Measurements from ENCODE around the gene TYMS.
"Not testable (repeated sequence)": the region's sequence is repeated elsewhere in the genome, so short reads cannot be mapped to it uniquely, and the experiment has no call there.

The TYMS gene

GRCh38 chr18:679516-679915 lies 22.1 kb downstream of the TYMS start:
- no peak for DNase-seq

DNA sequence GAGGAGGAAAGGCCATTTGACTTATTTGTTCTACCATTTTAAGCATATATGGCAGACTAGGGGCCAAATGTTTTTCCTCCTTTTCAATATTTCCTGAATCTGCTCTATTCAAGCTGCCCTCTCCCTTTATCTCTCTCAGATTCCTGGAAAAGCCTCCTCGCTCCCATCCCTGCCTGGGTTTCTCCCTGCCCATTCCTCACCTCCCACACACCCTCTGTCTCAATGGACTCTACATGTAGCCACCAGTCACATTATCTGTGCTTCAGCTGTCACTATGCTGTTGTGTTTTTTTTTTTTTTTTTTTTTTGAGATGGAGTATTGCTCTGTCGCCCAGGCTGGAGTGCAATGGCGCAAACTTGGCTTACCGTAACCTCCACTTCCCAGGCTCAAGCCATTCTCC lies 22.9 kb downstream of the TYMS start:
- no peak for DNase-seq

DNA sequence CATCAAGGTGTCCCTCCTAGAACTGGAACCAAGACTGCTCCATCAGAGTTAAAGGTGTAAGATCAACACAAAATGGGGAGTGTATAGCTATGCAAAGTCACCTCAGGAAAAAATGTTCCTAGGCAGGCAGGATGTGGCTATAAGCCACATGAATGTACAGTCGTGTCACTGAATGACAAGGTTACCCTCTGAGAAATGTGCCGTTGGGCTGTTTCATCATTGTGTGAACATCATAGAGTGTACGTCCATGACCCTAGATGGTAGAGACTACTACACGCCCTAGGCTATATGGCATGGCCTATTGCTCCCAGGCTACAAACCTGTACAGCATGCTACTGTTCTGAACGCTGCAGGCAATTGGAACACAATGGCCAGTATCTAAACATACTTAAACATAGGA lies 24.5 kb downstream of the TYMS start:
- no peak for DNase-seq

DNA sequence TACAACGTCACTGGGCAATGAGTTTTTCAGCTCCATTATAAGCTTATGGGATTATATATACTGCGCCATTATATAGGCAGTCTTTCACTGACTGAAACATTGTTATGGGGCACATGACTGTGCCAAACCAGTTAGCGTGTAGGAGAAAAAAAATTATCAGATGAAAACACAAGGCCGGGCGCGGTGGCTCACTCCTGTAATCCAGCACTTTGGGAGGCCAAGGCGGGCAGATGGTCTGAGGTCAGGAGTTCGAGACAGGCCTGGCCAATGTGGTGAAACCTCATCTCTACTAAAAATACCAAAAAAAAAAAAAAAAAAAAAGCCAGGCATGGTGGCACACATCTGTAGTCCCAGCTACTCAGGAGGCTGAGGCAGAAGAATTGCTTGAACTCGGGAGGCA lies 25.0 kb downstream of the TYMS start:
- not testable (repeated sequence) for DNase-seq

DNA sequence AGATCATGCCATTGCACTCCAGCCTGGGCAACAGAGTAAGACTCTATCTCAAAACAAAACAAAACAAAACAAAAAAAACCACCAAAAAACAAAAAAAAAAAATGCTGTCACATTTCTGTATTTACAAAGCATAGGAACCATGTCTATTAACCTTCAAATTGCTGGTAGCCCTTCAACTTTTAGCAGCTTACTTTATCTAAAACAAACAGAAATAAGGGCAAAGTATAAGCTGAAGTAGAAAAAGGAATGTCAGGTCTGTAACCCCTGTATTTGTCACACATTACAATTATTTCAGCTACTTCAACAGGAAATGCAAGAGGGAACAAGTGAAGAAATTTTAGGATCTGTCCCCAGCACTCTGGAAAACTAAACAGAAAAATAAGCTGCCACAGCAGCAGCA lies 25.4 kb downstream of the TYMS start:
- no peak for DNase-seq

DNA sequence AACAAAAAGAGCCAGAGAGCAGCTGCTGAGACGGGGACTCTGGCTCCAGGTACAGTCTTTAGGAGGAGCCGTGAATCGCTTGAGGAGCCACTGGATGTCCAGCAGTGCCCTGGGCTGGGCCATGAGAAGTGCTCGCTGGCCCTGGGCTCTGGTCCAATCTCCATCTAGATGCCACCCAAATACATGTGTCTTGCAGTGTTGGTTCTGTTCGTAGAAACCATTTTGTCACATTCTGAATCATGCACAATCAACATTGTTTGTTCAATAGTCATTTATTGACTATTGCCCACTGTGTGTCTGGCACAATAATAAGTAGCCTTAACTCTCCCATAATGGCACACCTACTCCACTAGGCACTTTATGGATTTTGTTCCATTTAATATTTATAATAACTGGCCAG lies 26.1 kb downstream of the TYMS start:
- DNase-seq = no peak

- DNase-seq = no peak
Observed at GRCh38 chr18:685438-685837, 28.0 kb downstream of the TYMS start.

DNA sequence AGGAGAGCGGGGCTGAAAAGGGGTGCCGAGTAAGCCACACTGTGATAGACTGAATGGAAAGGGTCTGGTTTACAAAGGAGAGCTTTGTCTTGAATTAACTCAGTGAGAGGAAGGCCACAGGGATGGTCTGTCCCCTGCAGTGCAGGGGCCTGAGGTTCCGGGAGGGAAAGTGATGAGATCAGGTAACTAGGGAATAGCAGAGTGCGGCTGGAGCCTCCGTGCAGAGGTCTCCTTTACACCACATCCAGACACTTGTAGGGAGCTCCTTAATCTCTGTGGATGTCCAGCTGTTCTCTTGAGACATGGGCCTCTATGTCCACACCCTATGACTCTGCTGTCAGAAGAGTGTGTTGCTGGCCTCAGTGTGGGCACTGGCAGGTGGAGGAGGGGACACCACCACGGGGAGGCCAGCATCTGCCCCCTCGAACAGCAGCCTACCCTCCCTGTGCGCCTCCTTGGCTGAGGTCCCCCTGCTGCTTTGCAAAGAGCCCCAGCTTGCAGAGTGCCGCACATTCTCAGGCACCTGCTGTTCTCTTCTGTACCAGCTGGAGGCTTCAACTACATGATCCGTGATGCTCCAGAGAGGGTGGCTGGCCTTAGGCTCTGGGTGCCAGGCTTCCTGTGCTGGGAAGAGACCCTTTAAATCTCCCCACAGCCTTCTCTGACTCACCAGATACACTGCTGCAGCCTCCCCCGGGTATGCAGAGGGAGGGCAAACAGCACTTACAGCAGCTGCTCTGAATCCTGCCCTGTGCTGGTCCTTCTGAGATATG lies 29.1 kb downstream of the TYMS start:
- no peak for DNase-seq

DNA sequence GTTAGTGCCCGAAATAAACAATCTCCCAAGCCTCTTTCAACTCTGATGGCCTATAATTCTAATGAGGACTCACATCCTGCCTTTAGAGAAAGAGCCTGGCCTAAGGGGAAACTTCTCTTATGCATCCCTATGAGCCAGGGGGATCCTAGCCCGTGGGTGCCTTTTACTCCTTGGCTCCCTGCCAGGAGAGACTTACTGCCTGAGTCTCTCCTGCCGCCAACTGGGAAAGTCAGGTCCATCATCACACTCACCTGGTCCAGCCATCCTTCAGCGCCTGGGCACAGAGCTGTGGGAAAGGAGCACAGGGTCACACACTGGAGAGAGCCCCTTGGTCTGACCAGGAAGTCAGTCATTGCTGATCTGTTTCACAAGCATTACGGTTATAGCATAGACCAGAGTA lies 30.9 kb downstream of the TYMS start:
- DNase-seq = no peak

- no peak for DNase-seq
Observed at GRCh38 chr18:692824-693223, 35.4 kb downstream of the TYMS start.

DNA sequence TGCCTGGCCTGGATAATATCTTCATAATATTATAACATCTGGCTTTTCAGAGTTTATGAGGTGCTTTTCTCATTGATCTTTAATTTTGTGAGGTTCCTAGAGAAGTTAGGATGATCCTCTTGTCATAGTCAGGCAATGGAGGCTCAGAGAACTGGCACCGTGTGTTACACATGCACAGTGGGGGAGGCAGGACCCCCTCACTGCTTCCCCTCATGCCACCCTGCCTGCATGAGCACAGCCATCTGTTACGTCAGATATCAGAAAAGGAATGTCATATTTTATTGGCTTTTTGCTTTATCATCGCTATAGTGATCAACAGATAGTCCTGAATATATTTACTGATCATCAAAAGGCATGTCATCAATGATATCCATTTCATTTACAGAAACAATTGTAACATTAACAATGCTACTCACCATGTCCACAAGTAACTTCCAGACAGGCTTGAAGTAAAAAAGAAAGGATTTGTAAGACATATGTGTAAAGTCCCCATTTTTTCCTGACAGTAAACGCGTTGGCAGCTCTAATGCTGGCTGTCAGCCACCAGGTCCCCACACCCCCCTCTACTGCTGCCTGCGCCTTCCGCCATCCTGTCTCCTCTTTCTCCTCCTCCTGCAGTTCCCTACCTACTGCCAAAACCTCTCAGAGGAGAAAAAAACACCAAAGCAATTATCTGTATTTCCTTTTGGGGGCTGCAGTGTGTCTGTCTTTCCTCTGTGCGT lies 36.2 kb downstream of the TYMS start:
- DNase-seq = no peak

GRCh38 chr18:697012-697411 lies 39.6 kb downstream of the TYMS start:
- DNase-seq = no peak

DNA sequence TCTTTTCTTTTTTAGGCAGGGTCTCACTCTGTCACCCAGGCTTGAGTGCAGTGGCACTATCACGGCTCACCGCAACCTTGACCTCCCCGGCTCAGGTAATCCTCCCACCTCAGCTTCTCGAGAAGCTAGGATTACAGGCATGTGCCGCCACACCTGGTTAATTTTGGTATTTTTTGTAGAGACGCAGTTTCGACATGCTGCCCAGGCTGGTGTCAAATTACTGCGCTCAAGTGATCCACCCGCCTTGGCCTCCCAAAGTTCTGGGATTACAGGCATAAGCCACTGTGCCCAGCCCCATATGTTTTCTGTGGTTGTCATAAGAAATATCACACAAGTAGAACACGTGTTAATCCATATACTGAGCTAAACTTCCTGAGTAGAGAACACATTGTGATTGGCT lies 40.3 kb downstream of the TYMS start:
- DNase-seq = no peak

GRCh38 chr18:703213-703967 lies 45.9 kb downstream of the TYMS start:
- no peak for DNase-seq

DNA sequence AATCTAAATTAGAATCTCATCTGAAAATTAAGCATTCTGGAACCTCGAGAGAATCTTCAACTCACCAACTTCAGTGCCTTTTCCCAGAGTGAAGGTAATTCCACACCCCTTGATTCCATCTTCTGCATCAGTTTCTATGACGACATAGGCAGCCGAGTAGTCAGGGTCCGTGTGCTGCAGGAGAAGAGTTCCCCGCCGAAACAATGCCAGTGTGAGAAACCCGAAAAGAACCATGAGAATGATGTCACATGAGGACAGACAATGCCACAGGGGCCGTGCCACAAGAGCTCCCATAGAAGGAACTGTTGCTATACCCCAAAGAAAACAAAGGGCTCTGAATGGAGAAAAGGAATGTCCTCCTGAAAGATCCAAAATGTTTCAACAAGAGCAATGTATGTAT lies 49.0 kb downstream of the TYMS start:
- no peak for DNase-seq

GRCh38 chr18:708096-708495 lies 50.6 kb downstream of the TYMS start:
- DNase-seq = no peak

GRCh38 chr18:709771-710170 lies 52.3 kb downstream of the TYMS start:
- DNase-seq = no peak

- DNase-seq = no peak
Observed at GRCh38 chr18:710418-711300, 53.2 kb downstream of the TYMS start.

- no peak for DNase-seq
Observed at GRCh38 chr18:711310-711656, 53.8 kb downstream of the TYMS start.

DNA sequence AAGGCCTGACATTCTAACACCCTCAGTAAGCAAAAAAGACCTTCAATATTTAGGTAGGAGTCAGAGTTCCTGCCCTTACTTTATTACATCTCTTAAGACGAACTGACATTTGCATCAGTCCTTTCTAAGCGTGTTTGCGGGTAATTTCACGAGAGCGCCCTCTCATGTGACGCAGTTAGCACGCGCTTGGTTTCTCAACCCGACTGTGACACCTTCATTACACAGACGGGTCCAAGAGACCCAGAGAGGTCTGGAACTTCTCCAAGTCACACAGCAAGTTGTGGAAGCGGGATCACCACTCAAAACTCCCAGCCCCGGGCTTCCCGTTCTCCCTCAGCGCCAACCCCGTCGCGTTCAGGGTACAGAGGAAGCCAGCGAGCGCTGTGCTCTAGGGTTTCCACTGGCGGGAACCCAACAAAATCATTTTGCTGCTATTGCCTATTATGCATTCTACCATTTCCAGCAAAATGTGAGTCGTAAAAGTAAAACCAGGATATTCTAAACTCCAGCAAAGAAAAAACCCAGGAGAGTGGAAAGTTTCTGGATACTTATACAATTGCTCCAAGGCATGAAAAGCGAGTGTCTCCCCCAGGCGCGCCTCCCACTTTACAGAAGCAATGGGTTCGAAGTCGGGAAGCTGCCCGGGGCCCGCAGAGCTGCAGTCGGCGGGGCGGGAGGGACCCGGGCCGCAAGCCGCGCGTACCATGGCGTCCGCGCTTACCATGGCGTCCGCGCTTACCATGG lies 54.4 kb downstream of the TYMS start:
- no peak for DNase-seq

- no peak for DNase-seq
Observed at GRCh38 chr18:712401-713134, 55.1 kb downstream of the TYMS start, which contains the start of gene ENOSF1. TSS of gene ENOSF1 (minus strand) at chr18:712630. CDS start at chr18:712587, 43 bp downstream.

GRCh38 chr18:713135-713490 lies 55.7 kb downstream of the TYMS start:
- no peak for DNase-seq

Data from NCI-H1417 treated with DMSO at 0.1 percent for 48 hours (cell line).